Activated B cell treated with CpG ODN at 0.5 μM for 24 hours (primary cell): ENCODE measurements around the gene AGO3. TPM values are rescaled to one million over a fixed set of nuclear protein-coding genes. Genes with fewer than 3 reads are reported as not detected.

Experiments
- ATAC-seq: fragments of 200-7000 bp; cut with Tn5 transposase; one replicate; pipeline ENCODE4 v1.10.0; 2021; ENCODE audit warnings: low read depth, mild to moderate bottlenecking, moderate library complexity
- CTCF ChIA-PET: fragments of 350-600 bp; sonication (Branson Sonifier 250); formaldehyde crosslinking; loops from one replicate; lab custom pipeline; 2021; ENCODE audit warnings: antibody characterized with exemption; lab: Charles Lee
- POLR2A ChIA-PET: fragments of 350-600 bp; sonication (Branson Sonifier 250); formaldehyde crosslinking; loops from one replicate; lab custom pipeline; 2021; ENCODE audit warnings: antibody characterized with exemption; lab: Charles Lee
- DNase-seq: peaks from one replicate; pipeline ENCODE4 v3.0.0; 2022
- H3K27ac Mint-ChIP-seq: one replicate; pipeline ENCODE4 v1.8.0; 2020; ENCODE audit warnings: mixed read lengths
- H3K27me3 Mint-ChIP-seq: one replicate; pipeline ENCODE4 v1.8.0; 2021; ENCODE audit warnings: mixed read lengths
- H3K36me3 Mint-ChIP-seq: one replicate; pipeline ENCODE4 v1.8.0; 2021; ENCODE audit warnings: low read depth, mixed read lengths
- H3K4me1 Mint-ChIP-seq: one replicate; pipeline ENCODE4 v1.8.0; 2021; ENCODE audit warnings: mixed read lengths
- H3K4me3 Mint-ChIP-seq: one replicate; pipeline ENCODE4 v1.8.0; 2020; ENCODE audit warnings: mild to moderate bottlenecking, mixed read lengths
- H3K9me3 Mint-ChIP-seq: one replicate; pipeline ENCODE4 v1.8.0; 2020; ENCODE audit warnings: mixed read lengths
- CTCF ChIP-seq: fragments of 200-600 bp; IDR thresholded peaks from one replicate; pipeline ENCODE4 v1.8.0; 2022; ENCODE audit warnings: antibody characterized with exemption, mild to moderate bottlenecking
- intact Hi-C: fragments of 100-400 bp; cut with micrococcal nuclease; formaldehyde crosslinking; loops from one replicate; pipeline ENCODE4 v1.15.1; 2024
- total RNA-seq: library from RNA; stranded (reverse); gene quantifications from 2 replicates; pipeline ENCODE4 v1.2.3, GENCODE V29; 2022

AGO3 gene
- total RNA-seq, 1 donor from 2014 or later: 37.2 TPM

DNA sequence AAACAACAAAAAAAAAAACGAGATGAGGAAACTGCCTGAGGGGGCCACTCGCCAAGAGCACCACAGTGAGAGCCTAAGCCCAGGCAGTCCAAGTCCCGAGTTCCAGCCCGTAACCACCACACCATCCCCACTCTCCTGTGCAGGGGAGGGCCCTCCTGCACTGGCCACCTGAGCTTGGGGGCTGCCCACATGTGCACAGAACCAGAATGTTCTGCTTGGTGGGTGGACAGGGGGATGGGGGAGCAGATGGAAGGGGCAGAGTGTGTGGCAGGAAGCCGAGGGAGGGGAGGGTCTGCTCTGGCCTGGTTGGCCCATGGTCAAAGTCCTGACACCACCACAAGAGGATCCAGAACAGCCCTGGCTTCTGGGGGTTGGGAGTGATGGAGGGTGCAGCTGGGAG is 175.4 kb downstream of the AGO3 start:
- Mint-ChIP-seq H3K36me3 (no peaks in the 10 kb centered on the region), H3K4me3 (no peak overlapping the region), H3K27me3 (no peaks in the 10 kb centered on the region), H3K4me1 (no peaks in the 10 kb centered on the region), H3K27ac (no peak overlapping the region), H3K9me3 (no peaks in the 10 kb centered on the region)
- DNase-seq (no peak), ATAC-seq (no peak)
- TF ChIP-seq CTCF: no peak
- ChIA-PET CTCF (no interaction called here), POLR2A (interaction anchor here (0.6 kb wide), 2 partner anchors 39 to 99 kb away, joined by 4 to 9 read pairs; no protein-coding TSS in a partner anchor)
- intact Hi-C loops: no loop called here

GRCh38 chr1:36107394-36107793 is 176.5 kb downstream of the AGO3 start:
- H3K27ac Mint-ChIP-seq: no peak overlapping the region

GRCh38 chr1:36108314-36108713 is 177.4 kb downstream of the AGO3 start:
- ChIA-PET POLR2A (no interaction called here), CTCF (no interaction called here)
- DNase-seq: no peak
- intact Hi-C loops: no loop called here
- no peak overlapping the region for H3K4me3 Mint-ChIP-seq
- no peaks in the 10 kb centered on the region for H3K4me1 Mint-ChIP-seq
- TF ChIP-seq CTCF: no peak
- no peaks in the 10 kb centered on the region for H3K36me3 Mint-ChIP-seq
- H3K27ac Mint-ChIP-seq: no peak overlapping the region
- H3K9me3 Mint-ChIP-seq: no peaks in the 10 kb centered on the region
- no peak for ATAC-seq
- no peaks in the 10 kb centered on the region for H3K27me3 Mint-ChIP-seq

More at GRCh38 chr1:36107394-36107793, 176.5 kb downstream of the AGO3 start:
- TF ChIP-seq CTCF: no peak
- ATAC-seq (no peak), DNase-seq (no peak)
- intact Hi-C loops: no loop called here
- Mint-ChIP-seq H3K36me3 (no peaks in the 10 kb centered on the region), H3K9me3 (no peaks in the 10 kb centered on the region), H3K4me3 (no peak overlapping the region), H3K4me1 (no peaks in the 10 kb centered on the region), H3K27me3 (no peaks in the 10 kb centered on the region)
- CTCF ChIA-PET: no interaction called here
- POLR2A ChIA-PET: no interaction called here

DNA sequence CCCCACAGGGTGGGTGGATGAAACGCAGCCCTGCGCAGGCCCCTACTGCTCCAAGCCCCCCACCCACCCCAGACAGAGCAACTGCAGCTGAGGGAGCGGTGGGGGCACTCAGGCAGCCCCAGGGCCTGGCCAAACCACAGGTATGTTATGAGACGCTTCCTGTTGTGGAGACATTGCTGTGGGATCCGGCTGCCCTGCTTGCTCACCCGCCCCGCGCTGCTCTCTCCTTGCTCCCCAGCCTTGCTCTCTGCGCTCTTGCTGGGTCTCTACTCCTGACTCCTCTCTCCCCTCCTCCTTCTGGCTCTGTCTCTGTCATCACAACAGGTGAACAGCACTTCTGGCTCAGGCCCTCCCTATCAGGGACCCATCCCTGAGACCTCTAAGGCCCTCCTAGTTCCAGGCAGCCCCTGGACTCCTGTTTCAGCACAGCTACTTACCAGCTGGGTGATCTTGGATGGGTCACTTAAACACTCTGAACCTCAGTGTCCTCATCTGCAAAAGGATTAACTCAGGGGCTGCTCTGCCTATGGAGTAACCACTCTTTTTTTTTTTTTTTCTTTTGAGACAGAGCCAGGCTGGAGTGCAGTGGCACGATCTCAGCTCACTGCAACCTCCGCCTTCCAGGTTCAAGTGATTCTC is 178.3 kb downstream of the AGO3 start:
- Mint-ChIP-seq H3K4me1 (no peaks in the 10 kb centered on the region), H3K9me3 (no peaks in the 10 kb centered on the region), H3K27me3 (no peaks in the 10 kb centered on the region), H3K27ac (no peak overlapping the region), H3K36me3 (no peaks in the 10 kb centered on the region), H3K4me3 (no peak overlapping the region)
- DNase-seq: no peak
- TF ChIP-seq CTCF: no peak
- intact Hi-C loops: no loop called here
- CTCF ChIA-PET: no interaction called here
- ATAC-seq: no peak
- POLR2A ChIA-PET: interaction anchor here (0.6 kb wide), 1 partner anchor 501 kb away, joined by 3 read pairs; no protein-coding TSS in a partner anchor

DNA sequence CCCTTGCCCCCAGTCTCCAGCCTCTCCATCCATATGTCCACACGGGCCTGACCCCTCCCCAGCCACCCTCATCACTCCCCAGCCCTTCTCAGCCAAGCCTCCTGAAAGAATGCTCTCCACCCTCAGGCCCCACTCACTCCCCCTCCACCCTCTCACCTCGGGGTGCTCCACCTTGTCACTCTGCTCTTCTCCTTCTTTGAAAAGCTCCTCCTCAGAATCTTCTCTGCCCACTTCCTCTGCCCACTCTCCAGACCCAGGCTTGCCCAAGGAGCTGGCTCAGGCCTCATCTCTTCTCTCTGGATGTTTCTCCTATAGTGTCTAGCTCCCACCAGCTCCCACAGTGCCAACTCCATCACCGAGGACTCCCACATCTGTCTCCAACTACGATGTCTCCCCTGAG is 180.2 kb downstream of the AGO3 start:
- Mint-ChIP-seq H3K27ac (no peak overlapping the region), H3K36me3 (no peaks in the 10 kb centered on the region), H3K27me3 (no peaks in the 10 kb centered on the region), H3K9me3 (no peaks in the 10 kb centered on the region), H3K4me3 (no peak overlapping the region), H3K4me1 (no peaks in the 10 kb centered on the region)
- ATAC-seq (no peak), DNase-seq (no peak)
- POLR2A ChIA-PET: interaction anchor here (0.6 kb wide), 1 partner anchor 171 kb away, joined by 3 read pairs; no protein-coding TSS in a partner anchor
- no peak for TF ChIP-seq CTCF
- intact Hi-C loops: no loop called here
- CTCF ChIA-PET: no interaction called here
